Activated CD4-positive, alpha-beta T cell treated with anti-CD3 and anti-CD28 coated beads for 36 hours (primary cell): ENCODE measurements around the gene ITIH4. TPM values are rescaled to one million over a fixed set of nuclear protein-coding genes. Genes with fewer than 3 reads are reported as not detected.
"Not testable (repeated sequence)": the region's sequence is repeated elsewhere in the genome, so short reads cannot be mapped to it uniquely, and the experiment has no call there.

ENCODE experiments used
- ATAC-seq: fragments of 200-7000 bp; cut with Tn5 transposase; one replicate; pipeline ENCODE4 v1.10.0; 2021; ENCODE audit warnings: mild to moderate bottlenecking, moderate library complexity
- CTCF ChIA-PET: fragments of 350-600 bp; sonication (Branson Sonifier 250); formaldehyde crosslinking; loops from one replicate; lab custom pipeline; 2021; ENCODE audit warnings: antibody characterized with exemption; lab: Charles Lee
- POLR2A ChIA-PET: fragments of 350-600 bp; sonication (Branson Sonifier 250); formaldehyde crosslinking; loops from one replicate; lab custom pipeline; 2021; ENCODE audit warnings: antibody characterized with exemption, inconsistent platforms; lab: Charles Lee
- DNase-seq: peaks from one replicate; pipeline ENCODE4 v3.0.0-alpha.2; 2020
- H3K27ac Mint-ChIP-seq: one replicate; pipeline ENCODE4 v1.8.0; 2021; ENCODE audit warnings: mixed read lengths
- H3K27me3 Mint-ChIP-seq: one replicate; pipeline ENCODE4 v1.8.0; 2021; ENCODE audit warnings: mixed read lengths
- H3K36me3 Mint-ChIP-seq: one replicate; pipeline ENCODE4 v1.8.0; 2021; ENCODE audit warnings: low read depth, mixed read lengths
- H3K4me1 Mint-ChIP-seq: one replicate; pipeline ENCODE4 v1.8.0; 2021; ENCODE audit warnings: mixed read lengths
- H3K4me3 Mint-ChIP-seq: one replicate; pipeline ENCODE4 v1.8.0; 2021; ENCODE audit warnings: mild to moderate bottlenecking, moderate library complexity, mixed read lengths
- H3K9me3 Mint-ChIP-seq: one replicate; pipeline ENCODE4 v1.8.0; 2021; ENCODE audit warnings: low read depth, mixed read lengths
- intact Hi-C, 2 experiments: fragments of 100-400 bp; cut with DNase I in 1 of 2; cut with micrococcal nuclease in 1 of 2; formaldehyde crosslinking; loops; one replicate each; pipeline versions ENCODE4 v1.14.2 to v1.15.1; 2022 to 2024; cut with DNase I, micrococcal nuclease
- total RNA-seq, 2 experiments: library from RNA; stranded (reverse); gene quantifications; one replicate each; pipeline ENCODE4 v1.2.3, GENCODE V29; 2021

Gene ITIH4
- total RNA-seq, 2 experiments from 2014 or later: 4.0 to 6.5 TPM

GRCh38 chr3:52782412-52783210 lies 47.9 kb downstream of the ITIH4 start:
- ATAC-seq (no peak), DNase-seq (no peak)
- intact Hi-C loops: no loop called here
- Mint-ChIP-seq H3K27ac (no peak overlapping the region), H3K27me3 (peaks cover 2% of the 10 kb centered on the region), H3K36me3 (no peaks in the 10 kb centered on the region), H3K4me1 (no peaks in the 10 kb centered on the region), H3K4me3 (no peak overlapping the region), H3K9me3 (no peaks in the 10 kb centered on the region)
- ChIA-PET CTCF (interaction anchor here (0.5 to 1.0 kb wide), 2 partner anchors 9 to 245 kb away, joined by 3 read pairs; no protein-coding TSS in a partner anchor), POLR2A (no interaction called here)

DNA sequence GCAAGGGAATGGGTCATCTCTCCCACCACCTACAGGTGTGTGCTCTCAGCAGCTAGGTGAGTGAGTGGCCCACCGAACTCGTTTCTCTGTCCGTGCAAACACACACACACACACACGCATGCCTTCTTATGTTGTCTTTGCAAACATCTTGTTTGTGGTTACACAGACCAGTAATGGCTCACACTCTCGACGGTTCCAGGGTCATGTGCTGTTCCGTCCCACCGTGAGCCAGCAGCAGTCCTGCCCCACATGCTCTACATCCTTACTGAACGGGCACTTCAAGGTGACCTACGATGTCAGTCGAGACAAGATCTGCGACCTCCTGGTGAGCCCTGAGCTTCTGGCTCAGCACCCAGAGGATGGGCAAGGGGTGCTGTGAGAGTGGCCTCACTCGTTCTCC lies 48.7 kb downstream of the ITIH4 start:
- POLR2A ChIA-PET: no interaction called here
- ATAC-seq: no peak
- intact Hi-C loops: no loop called here

GRCh38 chr3:52779837-52780585 lies 50.5 kb downstream of the ITIH4 start:
- CTCF ChIA-PET: interaction anchor here (0.5 to 1.2 kb wide), 3 partner anchors 9 to 56 kb away, joined by 3 to 5 read pairs (median 3); no protein-coding TSS in a partner anchor
- no peaks in the 10 kb centered on the region for H3K9me3 Mint-ChIP-seq
- POLR2A ChIA-PET: no interaction called here
- peaks cover 2% of the 10 kb centered on the region for H3K27me3 Mint-ChIP-seq
- H3K36me3 Mint-ChIP-seq: no peaks in the 10 kb centered on the region
- intact Hi-C loops: no loop called here
- DNase-seq (no peak), ATAC-seq (no peak)
- H3K4me1 Mint-ChIP-seq: no peaks in the 10 kb centered on the region
- no peak overlapping the region for H3K4me3 Mint-ChIP-seq
- no peak overlapping the region for H3K27ac Mint-ChIP-seq

More for the DNA sequence above, 48.7 kb downstream of the ITIH4 start:
- Mint-ChIP-seq H3K27ac (no peak overlapping the region), H3K9me3 (no peaks in the 10 kb centered on the region), H3K4me3 (no peak overlapping the region), H3K4me1 (no peaks in the 10 kb centered on the region), H3K36me3 (no peaks in the 10 kb centered on the region), H3K27me3 (peaks cover 2% of the 10 kb centered on the region)
- no peak for DNase-seq
- CTCF ChIA-PET: no interaction called here

GRCh38 chr3:52779011-52779836 lies 51.2 kb downstream of the ITIH4 start:
- DNase-seq (no peak), ATAC-seq (no peak)
- Mint-ChIP-seq H3K9me3 (no peaks in the 10 kb centered on the region), H3K4me3 (no peak overlapping the region), H3K4me1 (no peaks in the 10 kb centered on the region), H3K27me3 (peaks cover 2% of the 10 kb centered on the region), H3K36me3 (no peaks in the 10 kb centered on the region), H3K27ac (no peak overlapping the region)
- CTCF ChIA-PET: interaction anchor here (0.6 to 1.2 kb wide), 3 partner anchors 13 to 335 kb away, joined by 3 to 5 read pairs (median 4); no protein-coding TSS in a partner anchor
- intact Hi-C loops: no loop called here
- POLR2A ChIA-PET: no interaction called here

DNA sequence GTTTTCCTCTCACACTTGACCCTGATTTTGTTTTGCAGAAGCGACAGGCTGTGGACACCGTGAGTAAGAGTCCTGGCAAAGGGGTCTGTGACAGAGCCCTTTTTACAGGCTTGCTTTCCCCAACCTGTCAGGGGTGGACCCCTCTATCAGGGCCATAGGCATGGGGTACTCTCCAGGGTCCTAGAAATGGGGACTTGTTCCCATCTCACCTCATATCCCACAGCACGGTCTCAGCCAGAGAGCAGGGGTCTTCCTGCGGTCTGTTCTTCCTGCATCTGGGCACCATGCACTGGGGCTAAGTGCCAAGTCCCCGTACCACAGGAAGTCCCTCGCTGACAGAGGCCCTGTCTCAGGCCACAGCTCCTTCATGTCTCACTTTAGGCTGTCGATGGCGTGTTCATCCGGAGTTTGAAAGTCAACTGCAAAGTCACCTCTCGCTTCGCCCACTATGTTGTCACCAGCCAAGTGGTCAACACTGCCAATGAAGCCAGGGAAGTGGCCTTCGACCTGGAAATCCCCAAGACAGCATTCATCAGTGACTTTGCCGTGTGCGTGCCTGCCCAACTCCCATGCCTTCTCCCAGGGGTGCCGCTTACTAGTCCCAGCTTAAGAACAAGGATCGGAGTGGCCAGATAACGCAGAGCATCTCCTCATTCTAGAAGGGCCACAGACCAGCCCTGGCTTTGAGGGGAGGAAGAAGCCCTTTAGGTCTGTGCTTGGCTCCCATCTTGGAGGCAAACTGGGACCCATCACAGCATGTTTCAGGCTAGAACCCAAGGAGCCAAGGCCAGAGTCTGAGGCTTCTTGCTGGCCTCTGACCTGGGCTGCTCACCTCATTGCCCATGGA lies 52.3 kb downstream of the ITIH4 start:
- Mint-ChIP-seq H3K9me3 (no peaks in the 10 kb centered on the region), H3K4me1 (no peaks in the 10 kb centered on the region), H3K4me3 (no peak overlapping the region), H3K36me3 (no peaks in the 10 kb centered on the region), H3K27ac (no peak overlapping the region), H3K27me3 (peaks cover 2% of the 10 kb centered on the region)
- ChIA-PET POLR2A (no interaction called here), CTCF (interaction anchor here (0.6 to 0.7 kb wide), 2 partner anchors 191 to 336 kb away, joined by 3 to 4 read pairs; no protein-coding TSS in a partner anchor)
- ATAC-seq: no peak
- intact Hi-C loops: no loop called here
- no peak for DNase-seq

DNA sequence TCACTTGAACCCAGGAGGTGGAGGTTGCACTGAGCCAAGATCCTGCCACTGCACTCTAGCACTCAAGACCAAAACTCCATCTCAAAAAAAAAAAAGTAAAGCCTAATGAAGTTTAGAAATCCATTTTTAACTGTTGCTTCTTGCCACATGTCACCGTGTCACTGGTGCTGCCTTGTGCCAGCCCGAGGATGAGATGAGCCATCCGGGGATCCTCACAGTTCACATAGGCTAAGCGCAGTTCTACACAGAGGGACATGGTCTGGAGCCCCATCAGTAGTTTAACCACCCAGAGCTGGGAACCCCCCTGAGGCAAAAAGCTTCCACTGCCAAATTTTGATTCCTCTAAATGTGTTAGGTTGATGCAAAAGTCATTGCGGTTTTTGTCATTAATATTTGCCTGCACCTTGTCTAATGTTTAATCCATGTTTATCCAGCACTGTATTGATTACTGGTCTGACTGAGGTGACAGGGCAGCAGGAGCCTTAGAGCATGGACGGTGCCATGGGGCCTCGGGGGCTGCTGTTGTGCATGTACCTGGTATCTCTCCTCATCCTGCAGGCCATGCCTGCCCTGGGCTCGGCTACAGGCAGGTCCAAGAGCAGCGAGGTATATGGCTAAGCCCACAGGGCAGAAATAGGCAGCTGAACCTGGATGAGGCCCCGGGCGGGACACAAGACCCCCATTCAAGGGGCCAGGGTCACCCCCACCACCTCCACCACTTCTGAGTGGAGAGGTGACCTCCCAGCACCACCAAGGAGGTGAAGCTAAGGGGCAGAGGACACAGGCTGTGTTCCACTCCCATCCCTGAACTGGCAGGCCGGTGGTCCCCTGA lies 53.1 kb downstream of the ITIH4 start, which contains the start of gene ITIH1:
Gene ITIH1, plus strand, starts transcription at position 473 of the 832 bp plus-strand sequence. Its CDS starts 17 bp downstream, at position 490.
- intact Hi-C loops: no loop called here
- H3K36me3 Mint-ChIP-seq: no peaks in the 10 kb centered on the region
- POLR2A ChIA-PET: no interaction called here

GRCh38 chr3:52776486-52776885 lies 54.0 kb downstream of the ITIH4 start:
- DNase-seq, H3K4me1 Mint-ChIP-seq, POLR2A ChIA-PET: not testable (repeated sequence)

More for the DNA sequence above, 53.1 kb downstream of the ITIH4 start, which contains the start of gene ITIH1:
- Mint-ChIP-seq H3K27ac (no peak within 1 kb of the TSS), H3K4me3 (no peak within 1 kb of the TSS), H3K27me3 (peaks cover 2% of the 10 kb centered on the region), H3K9me3 (no peaks in the 10 kb centered on the region), H3K4me1 (no peaks in the 10 kb centered on the region)
- DNase-seq (no peak), ATAC-seq (no peak)
- CTCF ChIA-PET: interaction anchor here (0.6 kb wide), 1 partner anchor 190 kb away, joined by 3 read pairs; no protein-coding TSS in a partner anchor

DNA sequence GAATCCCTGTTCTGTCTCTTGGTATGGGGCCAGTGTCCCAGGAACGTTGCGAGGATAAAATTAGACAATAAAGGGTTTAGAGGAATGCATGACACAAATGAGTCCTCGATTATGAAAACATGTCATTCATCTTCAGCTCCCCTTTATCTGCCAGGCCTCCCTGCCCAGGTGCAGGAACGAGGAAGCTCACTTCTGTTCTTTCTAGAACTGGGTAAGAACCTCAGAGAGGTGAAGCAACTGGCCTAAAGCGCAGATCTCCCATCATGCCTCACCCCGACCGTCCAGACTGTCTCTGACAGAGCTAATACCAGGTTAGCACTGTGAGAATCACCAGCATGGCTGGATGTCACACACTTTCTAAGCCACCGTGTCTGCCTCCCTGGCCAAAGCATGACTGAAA lies 54.6 kb downstream of the ITIH4 start:
- intact Hi-C loops: no loop called here
- Mint-ChIP-seq H3K36me3 (no peaks in the 10 kb centered on the region), H3K4me1 (peaks cover 3% of the 10 kb centered on the region), H3K4me3 (no peak overlapping the region), H3K27me3 (no peaks in the 10 kb centered on the region), H3K9me3 (no peaks in the 10 kb centered on the region), H3K27ac (no peak overlapping the region)
- no peak for DNase-seq
- CTCF ChIA-PET: no interaction called here
- no peak for ATAC-seq
- POLR2A ChIA-PET: no interaction called here

More at GRCh38 chr3:52776486-52776885, 54.0 kb downstream of the ITIH4 start:
- H3K27ac Mint-ChIP-seq, H3K9me3 Mint-ChIP-seq, H3K27me3 Mint-ChIP-seq, CTCF ChIA-PET, ATAC-seq, H3K36me3 Mint-ChIP-seq, H3K4me3 Mint-ChIP-seq, intact Hi-C loops: not testable (repeated sequence)

DNA sequence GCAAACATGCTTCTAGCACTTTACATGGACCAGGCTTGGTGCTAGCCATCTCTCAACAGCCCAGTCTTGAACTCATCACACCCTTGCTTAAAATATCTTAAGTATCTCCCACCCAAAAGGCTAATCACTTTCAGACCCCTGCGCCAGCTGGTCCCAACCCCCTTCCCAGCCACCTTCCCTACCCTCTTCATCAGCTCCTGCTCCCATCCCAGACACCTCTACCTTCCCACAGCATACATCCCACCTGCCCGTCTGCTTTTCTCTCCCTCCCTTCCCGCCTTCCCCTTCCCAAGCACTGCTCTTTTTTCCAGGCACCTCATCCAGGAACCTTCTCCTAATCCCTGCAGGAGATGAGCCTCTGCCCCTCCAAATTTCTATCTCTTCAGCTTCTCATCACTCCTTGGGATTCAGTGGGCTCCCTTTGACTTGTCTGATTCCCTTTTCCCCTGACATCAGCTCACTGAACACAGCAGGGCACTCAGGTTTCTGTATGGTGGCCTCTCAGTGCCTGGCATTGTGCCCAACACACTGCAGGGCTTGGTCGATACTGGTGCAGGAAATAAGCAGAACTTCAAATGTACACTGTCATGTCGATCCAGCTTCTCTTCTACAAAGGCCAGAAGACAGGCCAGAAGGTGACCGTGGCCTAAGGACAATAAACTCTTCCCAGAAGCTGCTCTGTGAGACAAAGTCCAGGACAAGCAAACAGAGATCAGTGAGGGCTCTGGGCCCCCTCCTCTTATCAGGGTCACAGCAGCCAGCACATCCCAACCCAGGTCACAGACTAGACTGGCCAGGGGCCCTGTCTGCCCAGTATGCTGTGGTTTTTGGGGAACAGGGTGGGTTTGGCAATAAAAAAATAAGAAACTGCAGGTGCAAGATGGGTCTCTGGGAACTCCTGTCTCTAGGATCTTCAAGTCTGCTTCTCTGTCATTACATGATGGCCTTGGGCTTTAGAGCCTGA lies 55.3 kb downstream of the ITIH4 start:
- POLR2A ChIA-PET: no interaction called here

More for the DNA sequence above, 55.3 kb downstream of the ITIH4 start:
- DNase-seq (no peak), ATAC-seq (no peak)
- H3K27ac Mint-ChIP-seq: no peak overlapping the region
- no peaks in the 10 kb centered on the region for H3K36me3 Mint-ChIP-seq
- CTCF ChIA-PET: interaction anchor here (0.9 kb wide), 1 partner anchor 335 kb away, joined by 4 read pairs; no protein-coding TSS in a partner anchor
- H3K4me1 Mint-ChIP-seq: peaks cover 3% of the 10 kb centered on the region
- no peaks in the 10 kb centered on the region for H3K9me3 Mint-ChIP-seq
- H3K4me3 Mint-ChIP-seq: no peak overlapping the region
- intact Hi-C loops: no loop called here
- no peaks in the 10 kb centered on the region for H3K27me3 Mint-ChIP-seq
